ENCODE data around the gene MYOM1.
"Not testable (repeated sequence)": the region's sequence is repeated elsewhere in the genome, so short reads cannot be mapped to it uniquely, and the experiment has no call there.

MYOM1 gene

GRCh38 chr18:3217948-3218647, 1.7 kb downstream of the MYOM1 start:
- DNase-seq: no peak

GRCh38 chr18:3216987-3217386, 2.8 kb downstream of the MYOM1 start:
- DNase-seq: no peak

GRCh38 chr18:3214855-3215637, 4.7 kb downstream of the MYOM1 start:
- DNase-seq: no peak

DNA sequence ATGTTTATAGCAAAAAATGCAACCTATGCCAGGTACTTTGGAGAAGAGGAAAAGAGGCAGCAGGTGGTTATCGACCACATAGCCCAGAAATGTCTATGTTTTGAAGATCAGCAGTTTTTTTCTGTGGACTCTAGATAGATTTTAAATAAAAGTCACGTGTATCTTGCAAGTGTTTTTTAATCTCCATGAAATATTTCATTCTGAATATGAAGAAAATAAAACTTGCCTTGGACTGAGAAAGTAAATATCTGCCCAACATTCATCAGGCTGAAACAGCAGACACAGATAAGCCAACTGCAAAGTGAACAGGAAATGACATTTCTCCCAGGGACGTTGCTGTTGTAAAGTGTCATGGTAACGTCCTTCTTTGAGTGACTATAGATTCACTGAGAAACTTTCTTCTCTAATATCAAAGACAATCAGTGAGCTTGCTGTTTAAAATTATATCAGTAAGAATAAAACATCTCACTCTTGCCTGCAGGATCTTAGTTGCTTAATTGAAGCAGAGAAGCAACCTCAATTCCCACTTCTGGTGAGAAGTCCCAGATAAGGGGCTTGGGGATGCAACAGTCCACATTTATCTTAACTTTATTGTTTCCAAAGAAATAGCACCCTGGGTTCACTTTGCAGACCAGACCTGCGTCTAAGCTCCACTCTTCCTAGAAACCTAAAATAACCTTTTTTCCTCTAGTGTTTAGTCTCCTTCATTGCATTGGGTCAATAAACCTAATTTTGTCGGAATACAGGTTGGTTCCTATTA, 6.3 kb downstream of the MYOM1 start:
- DNase-seq: no peak

DNA sequence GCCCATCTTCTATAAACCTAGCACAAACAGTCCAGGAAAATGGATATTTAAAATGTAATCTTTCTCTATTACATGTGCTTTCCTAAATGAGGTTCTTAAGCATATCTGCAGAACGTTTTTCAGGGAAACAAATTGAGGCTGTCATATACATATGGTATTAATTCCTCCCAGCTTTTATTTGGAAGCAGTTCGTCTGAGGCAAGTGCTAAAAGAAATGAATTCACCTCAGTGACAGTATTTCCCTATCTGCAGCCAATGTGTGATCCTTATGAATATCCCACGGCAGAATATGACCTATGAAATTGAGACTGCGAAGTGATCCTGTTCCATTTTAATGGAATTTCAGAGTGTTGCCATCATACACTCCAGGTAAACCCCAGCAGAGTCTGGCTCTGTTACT, 7.1 kb downstream of the MYOM1 start:
- no peak for DNase-seq

GRCh38 chr18:3211236-3211992, 8.4 kb downstream of the MYOM1 start:
- DNase-seq: peak; percentile 24

- no peak for DNase-seq
Measured at GRCh38 chr18:3209859-3210569, 9.8 kb downstream of the MYOM1 start.

DNA sequence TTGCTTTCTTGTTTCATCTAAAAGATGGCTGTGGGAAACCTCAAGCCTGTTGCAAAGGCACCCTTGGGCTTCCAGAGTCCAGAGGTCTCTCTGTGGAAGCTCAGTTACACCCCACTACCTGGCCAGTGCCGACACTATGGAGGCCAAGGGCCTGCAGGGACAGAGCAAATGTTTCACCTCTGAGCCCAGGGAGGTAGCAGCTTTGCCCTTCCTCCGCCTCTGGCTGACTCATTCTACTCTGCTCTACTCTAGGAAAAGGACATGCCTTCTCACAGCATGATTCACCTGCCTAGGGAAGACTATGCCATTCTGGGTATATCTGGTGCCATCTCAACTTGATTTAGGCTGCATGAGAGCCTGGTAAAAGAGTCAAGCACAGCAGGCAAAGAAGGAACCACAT, 12.2 kb downstream of the MYOM1 start:
- no peak for DNase-seq

- no peak for DNase-seq
Measured at GRCh38 chr18:3205239-3205638, 14.5 kb downstream of the MYOM1 start.

GRCh38 chr18:3199942-3200645, 19.7 kb downstream of the MYOM1 start:
- no peak for DNase-seq

- not testable (repeated sequence) for DNase-seq
Measured at GRCh38 chr18:3198260-3198860, 21.4 kb downstream of the MYOM1 start.

GRCh38 chr18:3194947-3195612, 24.7 kb downstream of the MYOM1 start:
- no peak for DNase-seq

DNA sequence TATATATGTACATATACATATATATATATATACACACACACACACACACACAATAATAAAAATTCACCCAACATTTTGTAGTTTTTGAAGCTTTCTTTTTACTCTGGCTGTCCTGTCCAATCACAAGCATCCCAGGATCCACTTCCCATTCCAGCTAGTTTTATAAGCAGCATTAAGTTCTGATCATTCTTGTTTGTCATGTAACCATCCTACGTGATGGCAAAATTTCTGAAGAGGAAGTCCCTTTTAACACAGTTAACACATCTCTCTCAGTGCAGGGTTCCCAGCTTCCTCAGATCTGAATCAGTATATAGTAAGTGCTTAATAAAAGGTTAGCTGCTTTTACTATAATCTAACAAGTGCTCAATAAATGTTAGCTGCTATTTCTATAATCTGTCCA, 26.4 kb downstream of the MYOM1 start:
- no peak for DNase-seq

GRCh38 chr18:3192752-3193151, 27.0 kb downstream of the MYOM1 start:
- no peak for DNase-seq

DNA sequence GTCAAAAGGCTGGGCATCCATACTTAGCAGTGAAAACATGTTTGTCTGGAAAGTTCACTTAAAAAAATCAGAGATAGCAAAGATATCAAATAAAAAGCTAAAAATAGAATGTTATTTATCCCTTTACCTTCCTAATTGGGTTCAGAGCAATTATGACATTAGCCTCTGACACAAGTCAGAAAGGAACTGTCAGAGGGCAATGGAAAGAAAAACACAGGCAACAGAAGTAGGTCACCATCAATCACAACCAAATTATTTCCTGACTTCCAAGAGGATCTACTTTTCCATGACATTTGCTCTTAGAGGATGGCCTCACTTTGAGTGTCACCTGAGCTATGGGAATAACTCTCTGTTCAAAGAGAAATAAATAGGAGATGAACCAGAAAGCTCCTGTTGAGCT, 27.5 kb downstream of the MYOM1 start:
- no peak for DNase-seq

GRCh38 chr18:3190610-3191009, 29.2 kb downstream of the MYOM1 start:
- no peak for DNase-seq

GRCh38 chr18:3189884-3190283, 29.9 kb downstream of the MYOM1 start:
- no peak for DNase-seq

GRCh38 chr18:3186678-3187658, 32.8 kb downstream of the MYOM1 start:
- no peak for DNase-seq

- no peak for DNase-seq
Measured at GRCh38 chr18:3184275-3184963, 35.3 kb downstream of the MYOM1 start.
